K562 (cell line): ENCODE results near the gene DCAF4L1. TPM values are rescaled to one million over a fixed set of nuclear protein-coding genes. Genes with fewer than 3 reads are reported as not detected.

Experiments used
- CGGBP1 ChIP-seq: fragments of 250-450 bp; sonication (Bioruptor Pico); IDR thresholded peaks from 2 replicates; pipeline ENCODE4 v1.9.0; 2021; ENCODE audit warnings: mild to moderate bottlenecking
- CHCHD3 ChIP-seq: fragments of 250-450 bp; sonication (Bioruptor Pico); IDR thresholded peaks from 2 replicates; pipeline ENCODE4 v2.1.2; 2022; ENCODE audit warnings: mild to moderate bottlenecking
- CHD4 ChIP-seq: fragments of 200-600 bp; sonication (generic); IDR thresholded peaks from 3 replicates; pipeline ENCODE4 v1.6.1; 2012; ENCODE audit warnings: low read depth, mild to moderate bottlenecking, mixed read lengths, low read length, inconsistent platforms; ENCODE audit not compliant: insufficient read depth, insufficient replicate concordance, poor library complexity, severe bottlenecking
- CREBBP ChIP-seq: IDR thresholded peaks from one replicate; pipeline ENCODE4 v1.6.1; 2012; ENCODE audit warnings: low read depth, mild to moderate bottlenecking, control low read depth, inconsistent platforms, low read length
- DDX20 ChIP-seq: fragments of 450-650 bp; IDR thresholded peaks from 2 replicates; pipeline ENCODE4 v1.6.1; 2016; ENCODE audit warnings: missing genetic modification characterization, low read depth, mild to moderate bottlenecking, missing compliant biosample characterization, moderate library complexity
- DNMT1 ChIP-seq: fragments of 450-650 bp; IDR thresholded peaks from 2 replicates; pipeline ENCODE4 v1.6.1; 2016; ENCODE audit warnings: antibody characterized with exemption, mild to moderate bottlenecking
- GABPB1 ChIP-seq: sonication (generic); formaldehyde crosslinking; IDR thresholded peaks from 2 replicates; pipeline ENCODE4 v1.8.0; 2022; ENCODE audit warnings: mild to moderate bottlenecking, missing genetic modification reagents
- HMBOX1 ChIP-seq: sonication (generic); IDR thresholded peaks from 2 replicates; pipeline ENCODE4 v1.6.1; 2016
- HMGXB4 ChIP-seq: sonication (generic); formaldehyde crosslinking; IDR thresholded peaks from 2 replicates; pipeline ENCODE4 v1.8.1; 2023; ENCODE audit warnings: mild to moderate bottlenecking, missing genetic modification reagents
- KDM5B ChIP-seq: fragments of 200-600 bp; sonication (generic); IDR thresholded peaks from 2 replicates; pipeline ENCODE4 v1.6.1; 2012; ENCODE audit warnings: low read depth, mild to moderate bottlenecking, moderate library complexity, low read length, control low read depth, inconsistent platforms; ENCODE audit not compliant: insufficient replicate concordance
- PHB ChIP-seq: fragments of 250-450 bp; sonication (Bioruptor Pico); IDR thresholded peaks from 2 replicates; pipeline ENCODE4 v1.5.0; 2021
- PYGO2 ChIP-seq: fragments of 450-650 bp; IDR thresholded peaks from 2 replicates; pipeline ENCODE4 v1.6.1; 2016; ENCODE audit warnings: mild to moderate bottlenecking, missing genetic modification characterization, moderate library complexity, missing compliant biosample characterization
- RBM34 ChIP-seq: fragments of 200-400 bp; formaldehyde crosslinking; IDR thresholded peaks from 2 replicates; pipeline ENCODE4 v1.6.1; 2018; ENCODE audit warnings: low read length, borderline replicate concordance; ENCODE audit not compliant: insufficient read depth
- STAG1 ChIP-seq: sonication (generic); formaldehyde crosslinking; IDR thresholded peaks from 2 replicates; pipeline ENCODE4 v1.5.0; 2020; ENCODE audit warnings: missing genetic modification reagents, borderline replicate concordance
- YY1 ChIP-seq, 3 experiments: IDR thresholded peaks; 2 replicates each; pipeline ENCODE4 v1.6.1; 2011; ENCODE audit warnings: low read length in 2 of 3, mild to moderate bottlenecking in 2 of 3, moderate library complexity in 2 of 3, borderline replicate concordance in 1 of 3, control low read depth in 1 of 3, low read depth in 1 of 3; ENCODE audit not compliant: insufficient read depth in 3 of 3, insufficient replicate concordance in 2 of 3, control insufficient read depth in 1 of 3, insufficient read length in 1 of 3; ENCODE audit errors: extremely low read depth in 1 of 3
- ZC3H11A ChIP-seq: IDR thresholded peaks from 2 replicates; pipeline ENCODE4 v1.6.1; 2012; ENCODE audit warnings: low read depth, low read length, improper control_type of control experiment
- ZEB2 ChIP-seq: fragments of 450-650 bp; IDR thresholded peaks from 2 replicates; pipeline ENCODE4 v1.6.1; 2016
- ZNF436 ChIP-seq: fragments of 250-450, 450-650 bp; sonication (Bioruptor Pico); formaldehyde crosslinking; IDR thresholded peaks from 2 replicates; pipeline ENCODE4 v1.7.0; 2020; ENCODE audit warnings: mild to moderate bottlenecking
- polyA plus RNA-seq, 8 experiments: library from polyadenylated mRNA; depleted of rRNA in 4 of 8; stranded (reverse) in 5 of 8; unstranded in 3 of 8; fragments of >200 nt; fragmentation: Nextera tagmentation in 2 of 8; fragmentation: Illumina TruSeq in 1 of 8; extraction: Ambion mirVana in 2 of 8; extraction: Trizol in 1 of 8; gene quantifications; 2 replicates each; pipeline versions ENCODE4 v1.2.1 to v1.2.3, GENCODE V29; 2011 to 2014; ENCODE audit warnings: inconsistent platforms in 1 of 8, missing spikeins in 1 of 8
- total RNA-seq, 7 experiments: library from RNA; depleted of rRNA in 6 of 7; stranded (reverse); fragments of >200 nt in 6 of 7; fragmentation: Illumina TruSeq in 2 of 7; extraction: Trizol in 2 of 7; gene quantifications; 2 replicates each; pipeline versions ENCODE4 v1.2.1 to v1.2.3, GENCODE V29; 2011 to 2021; ENCODE audit warnings: low replicate concordance in 1 of 7
- TF ChIP-seq, protein P1 (sequence below): fragments of 450-650 bp; formaldehyde crosslinking; IDR thresholded peaks from 2 replicates; pipeline ENCODE4 v1.4.0; 2020; ENCODE audit warnings: mild to moderate bottlenecking, moderate library complexity
- TF ChIP-seq, protein P2 (sequence below): sonication (generic); formaldehyde crosslinking; IDR thresholded peaks from 2 replicates; pipeline ENCODE4 v1.8.0; 2022; ENCODE audit warnings: mild to moderate bottlenecking, low read depth, missing genetic modification reagents

The DCAF4L1 gene
- total and polyA plus RNA-seq, 9 of the 15 experiments (the other 6 are each of a cell fraction or from before 2014, with no cell fraction given), result 0.17 to 0.64 (median 0.36) TPM

DNA sequence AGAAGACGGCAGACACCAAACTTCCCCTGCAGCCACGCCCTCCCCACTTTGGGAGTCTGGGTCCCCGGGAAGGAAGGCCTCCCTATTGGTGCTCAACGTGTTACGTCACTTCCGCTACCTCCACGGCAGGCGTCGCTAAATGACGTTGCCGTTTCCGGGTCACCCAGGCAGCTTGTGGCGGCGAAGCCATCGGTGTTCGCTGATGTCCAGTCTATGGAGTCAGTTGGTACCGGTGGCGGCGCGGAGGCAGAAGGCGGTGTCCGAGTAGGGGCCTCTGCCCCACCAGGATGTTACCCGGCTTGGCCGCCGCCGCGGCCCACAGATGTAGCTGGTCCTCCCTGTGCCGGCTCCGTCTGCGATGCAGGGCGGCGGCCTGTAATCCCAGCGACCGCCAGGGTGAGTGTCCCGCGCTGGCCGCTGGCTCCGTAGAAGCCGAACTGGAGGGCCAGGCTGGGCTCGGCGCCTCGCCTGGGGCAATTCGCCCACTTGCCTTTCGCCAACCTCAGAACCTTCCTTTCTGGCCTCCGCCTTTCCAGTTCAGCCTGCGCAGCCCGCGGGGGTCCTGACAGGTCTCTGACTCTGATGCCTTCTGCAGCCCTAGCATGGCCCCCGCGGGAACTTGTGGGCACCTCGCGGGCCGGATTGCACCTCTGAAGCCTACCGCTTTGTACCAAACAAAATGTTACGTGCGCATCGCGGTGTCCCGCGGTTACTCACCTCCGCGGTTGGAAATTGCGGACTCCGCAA lies 9.0 kb downstream of the DCAF4L1 start, which contains the start of gene SLC30A9 (continued):
- no peak for TF ChIP-seq ZC3H11A
- no peak for TF ChIP-seq CGGBP1 (CRISPR knock-in tag)
- TF ChIP-seq, protein P1, sequence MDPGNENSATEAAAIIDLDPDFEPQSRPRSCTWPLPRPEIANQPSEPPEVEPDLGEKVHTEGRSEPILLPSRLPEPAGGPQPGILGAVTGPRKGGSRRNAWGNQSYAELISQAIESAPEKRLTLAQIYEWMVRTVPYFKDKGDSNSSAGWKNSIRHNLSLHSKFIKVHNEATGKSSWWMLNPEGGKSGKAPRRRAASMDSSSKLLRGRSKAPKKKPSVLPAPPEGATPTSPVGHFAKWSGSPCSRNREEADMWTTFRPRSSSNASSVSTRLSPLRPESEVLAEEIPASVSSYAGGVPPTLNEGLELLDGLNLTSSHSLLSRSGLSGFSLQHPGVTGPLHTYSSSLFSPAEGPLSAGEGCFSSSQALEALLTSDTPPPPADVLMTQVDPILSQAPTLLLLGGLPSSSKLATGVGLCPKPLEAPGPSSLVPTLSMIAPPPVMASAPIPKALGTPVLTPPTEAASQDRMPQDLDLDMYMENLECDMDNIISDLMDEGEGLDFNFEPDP, result no peak
- TF ChIP-seq HMBOX1, result no peak
- no peak for TF ChIP-seq PHB (CRISPR knock-in tag)
- no peak for TF ChIP-seq CHCHD3 (CRISPR knock-in tag)
- no peak for TF ChIP-seq ZEB2
- TF ChIP-seq RBM34, result no peak
- TF ChIP-seq ZNF436 (CRISPR knock-in tag), result no peak
- peak; percentile 85 for TF ChIP-seq KDM5B
- TF ChIP-seq GABPB1 (CRISPR knock-in tag), result peak; percentile 93
- peak; percentile 10 to 86 (median 77) for TF ChIP-seq YY1 (IDR thresholded peaks at IDR 0.05; ENCODE audit: borderline replicate concordance in 1 of 3, control insufficient read depth in 1 of 3, extremely low read depth in 1 of 3, insufficient read depth in 3 of 3, insufficient read length in 1 of 3, insufficient replicate concordance in 2 of 3, low read depth in 1 of 3, low read length in 2 of 3)
- TF ChIP-seq DDX20 (tag), result no peak
- TF ChIP-seq PYGO2 (tag), result no peak
- no peak for TF ChIP-seq CHD4
- TF ChIP-seq DNMT1, result no peak
- TF ChIP-seq, protein P2, sequence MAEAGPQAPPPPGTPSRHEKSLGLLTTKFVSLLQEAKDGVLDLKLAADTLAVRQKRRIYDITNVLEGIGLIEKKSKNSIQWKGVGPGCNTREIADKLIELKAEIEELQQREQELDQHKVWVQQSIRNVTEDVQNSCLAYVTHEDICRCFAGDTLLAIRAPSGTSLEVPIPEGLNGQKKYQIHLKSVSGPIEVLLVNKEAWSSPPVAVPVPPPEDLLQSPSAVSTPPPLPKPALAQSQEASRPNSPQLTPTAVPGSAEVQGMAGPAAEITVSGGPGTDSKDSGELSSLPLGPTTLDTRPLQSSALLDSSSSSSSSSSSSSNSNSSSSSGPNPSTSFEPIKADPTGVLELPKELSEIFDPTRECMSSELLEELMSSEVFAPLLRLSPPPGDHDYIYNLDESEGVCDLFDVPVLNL (CRISPR knock-in tag), result no peak
- no peak for TF ChIP-seq STAG1
- peak; percentile 60; the same call in 1 of the 2 replicates for TF ChIP-seq HMGXB4
- no peak for TF ChIP-seq CREBBP
